Activated CD4-positive, alpha-beta T cell treated with anti-CD3 and anti-CD28 coated beads, Interleukin-2, amount 10 ng/mL, durations not matched to agents 24 days and 14 days (primary cell): Measurements from ENCODE around the gene TESK2. TPM values are rescaled to one million over a fixed set of nuclear protein-coding genes. Genes with fewer than 3 reads are reported as not detected.
"Not testable (repeated sequence)": the region's sequence is repeated elsewhere in the genome, so short reads cannot be mapped to it uniquely, and the experiment has no call there.

ENCODE experiments used
- DNase-seq: peaks from one replicate; pipeline ENCODE4 v3.0.0; 2022
- H3K27ac Mint-ChIP-seq: one replicate; pipeline ENCODE4 v1.8.0; 2022; ENCODE audit warnings: mild to moderate bottlenecking, mixed read lengths
- H3K27me3 Mint-ChIP-seq: one replicate; pipeline ENCODE4 v1.8.0; 2022; ENCODE audit warnings: mixed read lengths
- H3K36me3 Mint-ChIP-seq: one replicate; pipeline ENCODE4 v1.8.0; 2022; ENCODE audit warnings: low read depth, mild to moderate bottlenecking, mixed read lengths
- H3K4me1 Mint-ChIP-seq: one replicate; pipeline ENCODE4 v1.8.0; 2021; ENCODE audit warnings: mixed read lengths
- H3K4me3 Mint-ChIP-seq: one replicate; pipeline ENCODE4 v1.8.0; 2022; ENCODE audit warnings: mild to moderate bottlenecking, moderate library complexity, mixed read lengths
- H3K9me3 Mint-ChIP-seq: one replicate; pipeline ENCODE4 v1.8.0; 2021; ENCODE audit warnings: mixed read lengths
- intact Hi-C: fragments of 100-400 bp; cut with micrococcal nuclease; formaldehyde crosslinking; loops from one replicate; pipeline ENCODE4 v1.15.1; 2023
- total RNA-seq: library from RNA; stranded (reverse); gene quantifications from 2 replicates; pipeline ENCODE4 v1.2.3, GENCODE V29; 2022

Gene TESK2
- total RNA-seq, result 1.7 and 2.6 TPM in 2 replicates

- Mint-ChIP-seq H3K4me3 (no peak within 1 kb of the TSS), H3K4me1 (peaks cover 13% of the 10 kb centered on the region), H3K27ac (no peak within 1 kb of the TSS), H3K27me3 (peaks cover 11% of the 10 kb centered on the region), H3K9me3 (no peaks in the 10 kb centered on the region), H3K36me3 (peaks cover 6% of the 10 kb centered on the region)
- intact Hi-C loops, result loop anchor here (1.0 to 10.0 kb wide), 8 partner anchors 9 to 759 kb away; partner anchors contain the start of genes AKR1A1, BTBD19, CCDC163 and DYNLT4
- DNase-seq, result peak; percentile 99
These were observed at the start of gene TESK2 for GRCh38 chr1:45490626-45491486. Gene TESK2 (minus strand): TSS chr1:45491163. CDS start chr1:45457785, 33,378 bp downstream.

GRCh38 chr1:45536886-45537285 is 45.9 kb upstream of the TESK2 start:
- peaks cover 17% of the 10 kb centered on the region for H3K4me1 Mint-ChIP-seq
- intact Hi-C loops, result no loop called here
- no peak overlapping the region for H3K27ac Mint-ChIP-seq
- no peak for DNase-seq
- peaks cover 2% of the 10 kb centered on the region for H3K27me3 Mint-ChIP-seq
- no peaks in the 10 kb centered on the region for H3K36me3 Mint-ChIP-seq
- no peak overlapping the region for H3K4me3 Mint-ChIP-seq
- H3K9me3 Mint-ChIP-seq, result no peaks in the 10 kb centered on the region

- H3K4me3 Mint-ChIP-seq, result no peak overlapping the region
- H3K27me3 Mint-ChIP-seq, result peaks cover 3% of the 10 kb centered on the region
- intact Hi-C loops, result no loop called here
- no peak for DNase-seq
- H3K27ac Mint-ChIP-seq, result no peak overlapping the region
- peaks cover 19% of the 10 kb centered on the region for H3K4me1 Mint-ChIP-seq
- no peaks in the 10 kb centered on the region for H3K36me3 Mint-ChIP-seq
- H3K9me3 Mint-ChIP-seq, result no peaks in the 10 kb centered on the region
These were observed 45.2 kb upstream of the TESK2 start for GRCh38 chr1:45535988-45536766.

- Mint-ChIP-seq H3K27me3 (peaks cover 3% of the 10 kb centered on the region), H3K36me3 (no peaks in the 10 kb centered on the region), H3K27ac (no peak overlapping the region), H3K9me3 (no peaks in the 10 kb centered on the region), H3K4me1 (peaks cover 12% of the 10 kb centered on the region), H3K4me3 (no peak overlapping the region)
- intact Hi-C loops, result no loop called here
- DNase-seq, result no peak
These were observed 40.9 kb upstream of the TESK2 start for GRCh38 chr1:45531873-45532272.

- Mint-ChIP-seq H3K27me3 (peaks cover 5% of the 10 kb centered on the region), H3K27ac (no peak overlapping the region), H3K36me3 (no peaks in the 10 kb centered on the region), H3K4me1 (peaks cover 5% of the 10 kb centered on the region), H3K4me3 (no peak overlapping the region), H3K9me3 (no peaks in the 10 kb centered on the region)
- intact Hi-C loops, result no loop called here
- DNase-seq, result no peak
These were observed 39.7 kb upstream of the TESK2 start for GRCh38 chr1:45530632-45531135.

GRCh38 chr1:45526135-45526644 is 35.2 kb upstream of the TESK2 start:
- DNase-seq, result no peak
- H3K9me3 Mint-ChIP-seq, result no peaks in the 10 kb centered on the region
- peaks cover 3% of the 10 kb centered on the region for H3K27me3 Mint-ChIP-seq
- H3K4me3 Mint-ChIP-seq, result no peak overlapping the region
- no peaks in the 10 kb centered on the region for H3K36me3 Mint-ChIP-seq
- intact Hi-C loops, result no loop called here
- H3K4me1 Mint-ChIP-seq, result peaks cover 19% of the 10 kb centered on the region
- H3K27ac Mint-ChIP-seq, result no peak overlapping the region

- H3K9me3 Mint-ChIP-seq, H3K27ac Mint-ChIP-seq, DNase-seq, H3K4me3 Mint-ChIP-seq, H3K27me3 Mint-ChIP-seq, intact Hi-C loops: not testable (repeated sequence)
- Mint-ChIP-seq H3K4me1 (peaks cover 26% of the 10 kb centered on the region), H3K36me3 (peaks cover 10% of the 10 kb centered on the region)
These were observed 33.0 kb upstream of the TESK2 start for GRCh38 chr1:45523975-45524374.

- Mint-ChIP-seq H3K4me3 (peak overlapping the region; percentile 3), H3K4me1 (peaks cover 30% of the 10 kb centered on the region), H3K36me3 (peaks cover 15% of the 10 kb centered on the region), H3K27ac (peak overlapping the region; percentile 57)
- DNase-seq, H3K9me3 Mint-ChIP-seq, intact Hi-C loops, H3K27me3 Mint-ChIP-seq: not testable (repeated sequence)
These were observed 32.6 kb upstream of the TESK2 start for GRCh38 chr1:45523516-45523915.

- Mint-ChIP-seq H3K4me3 (peak overlapping the region; percentile 99), H3K4me1 (peaks cover 30% of the 10 kb centered on the region), H3K9me3 (no peaks in the 10 kb centered on the region), H3K27me3 (peaks cover 3% of the 10 kb centered on the region), H3K27ac (peak overlapping the region; percentile 94), H3K36me3 (peaks cover 17% of the 10 kb centered on the region)
- DNase-seq, result no peak
- intact Hi-C loops, result loop anchor here (1.0 kb wide), 1 partner anchor 22 kb away; no protein-coding TSS in a partner anchor
These were observed 31.6 kb upstream of the TESK2 start for GRCh38 chr1:45522324-45523104.

- intact Hi-C loops, result loop anchor here (1.0 to 2.0 kb wide), 7 partner anchors 21 to 218 kb away; partner anchors contain the start of genes AKR1A1, CCDC163, MMACHC and MUTYH
- DNase-seq, result peak; percentile 99
- Mint-ChIP-seq H3K4me1 (peaks cover 31% of the 10 kb centered on the region), H3K36me3 (peaks cover 23% of the 10 kb centered on the region), H3K27ac (peak within 1 kb of the TSS; percentile 94), H3K27me3 (peaks cover 2% of the 10 kb centered on the region), H3K4me3 (peak within 1 kb of the TSS; percentile 99), H3K9me3 (no peaks in the 10 kb centered on the region)
These were observed 30.7 kb upstream of the TESK2 start, which contains the start of gene PRDX1 for GRCh38 chr1:45521413-45522323. Gene PRDX1 (minus strand): TSS chr1:45521884. CDS start chr1:45519043, 2,841 bp downstream.

- intact Hi-C loops, result loop anchor here (2.0 kb wide), 1 partner anchor 19 kb away; the partner anchor contains the start of genes CCDC163 and MMACHC
- Mint-ChIP-seq H3K4me3 (peak overlapping the region; percentile 99), H3K36me3 (peaks cover 42% of the 10 kb centered on the region), H3K4me1 (peaks cover 46% of the 10 kb centered on the region)
- not testable (repeated sequence) for DNase-seq, H3K9me3 Mint-ChIP-seq, H3K27ac Mint-ChIP-seq, H3K27me3 Mint-ChIP-seq
These were observed 28.8 kb upstream of the TESK2 start for GRCh38 chr1:45519774-45520173.

- Mint-ChIP-seq H3K9me3 (no peaks in the 10 kb centered on the region), H3K4me1 (peaks cover 49% of the 10 kb centered on the region), H3K27ac (no peak overlapping the region), H3K4me3 (peak overlapping the region; percentile 99), H3K36me3 (peaks cover 51% of the 10 kb centered on the region), H3K27me3 (no peaks in the 10 kb centered on the region)
- intact Hi-C loops, result no loop called here
- no peak for DNase-seq
These were observed 27.9 kb upstream of the TESK2 start for GRCh38 chr1:45518910-45519309.
